Subcutaneous abdominal adipose tissue (tissue), 5 donors: ENCODE measurements around the gene DUSP14.

ENCODE experiments used
- H3K27ac ChIP-seq: one replicate; pipeline ENCODE4 v1.7.0; 2013; ENCODE audit warnings: low read depth, mild to moderate bottlenecking, inconsistent platforms, low read length, moderate library complexity
- H3K27me3 ChIP-seq, 5 donors: one replicate each; pipeline ENCODE4 v1.7.0; 2013; ENCODE audit warnings: low read length in 5 of 5, inconsistent platforms in 1 of 5; ENCODE audit not compliant: control insufficient read depth in 5 of 5, insufficient read depth in 4 of 5
- H3K36me3 ChIP-seq, 5 donors: one replicate each; pipeline ENCODE4 v1.7.0; 2013; ENCODE audit warnings: low read length in 5 of 5; ENCODE audit not compliant: control insufficient read depth in 5 of 5, insufficient read depth in 5 of 5
- H3K4me1 ChIP-seq, 5 donors: one replicate each; pipeline ENCODE4 v1.7.0; 2013; ENCODE audit warnings: low read length in 5 of 5, mild to moderate bottlenecking in 3 of 5, moderate library complexity in 1 of 5; ENCODE audit not compliant: control insufficient read depth in 5 of 5, insufficient read depth in 5 of 5
- H3K4me3 ChIP-seq, 5 donors: one replicate each; pipeline ENCODE4 v1.7.0; 2013; ENCODE audit warnings: low read length in 5 of 5, low read depth in 1 of 5
- H3K9ac ChIP-seq, 5 donors: one replicate each; pipeline ENCODE4 v1.7.0; 2013; ENCODE audit warnings: low read length in 5 of 5, mild to moderate bottlenecking in 4 of 5, moderate library complexity in 3 of 5
- H3K9me3 ChIP-seq, 5 donors: one replicate each; pipeline ENCODE4 v1.7.0; 2013; ENCODE audit warnings: low read length in 5 of 5; ENCODE audit not compliant: control insufficient read depth in 5 of 5
- donor health status: healthy.
- donor health status: healthy.
- donor health status: healthy.
- donor health status: healthy.
- donor health status: healthy.

DUSP14 gene

GRCh38 chr17:37546302-37546701 lies 56.6 kb downstream of the DUSP14 start:
- no peak overlapping the region for H3K27ac ChIP-seq
- peak overlapping the region in 1 of 5 donors; percentile 0 for H3K9ac ChIP-seq
- H3K36me3 ChIP-seq = peaks cover 10 to 18% (median 14%) of the 10 kb centered on the region in 5 donors

GRCh38 chr17:37547986-37548385 lies 58.3 kb downstream of the DUSP14 start:
- Histone ChIP-seq H3K27ac (no peak overlapping the region), H3K4me1 (peaks cover 0 to 24% (median 21%) of the 10 kb centered on the region in 5 donors), H3K36me3 (peaks cover 6 to 14% (median 8%) of the 10 kb centered on the region in 5 donors), H3K4me3 (no peak overlapping the region), H3K9ac (no peak overlapping the region), H3K27me3 (no peaks in the 10 kb centered on the region), H3K9me3 (no peaks in the 10 kb centered on the region)

More at GRCh38 chr17:37546302-37546701, 56.6 kb downstream of the DUSP14 start:
- H3K27me3 ChIP-seq = no peaks in the 10 kb centered on the region
- peaks cover 0 to 26% (median 21%) of the 10 kb centered on the region in 5 donors for H3K4me1 ChIP-seq
- no peak overlapping the region for H3K4me3 ChIP-seq
- H3K9me3 ChIP-seq = no peaks in the 10 kb centered on the region

- no peaks in the 10 kb centered on the region for H3K27me3 ChIP-seq
- H3K27ac ChIP-seq = no peak overlapping the region
- peaks cover 15 to 26% (median 18%) of the 10 kb centered on the region in 5 donors for H3K36me3 ChIP-seq
Observed at GRCh38 chr17:37551788-37552187, 62.1 kb downstream of the DUSP14 start.

GRCh38 chr17:37553401-37553966 lies 63.8 kb downstream of the DUSP14 start:
- no peaks in the 10 kb centered on the region for H3K9me3 ChIP-seq
- H3K27me3 ChIP-seq = no peaks in the 10 kb centered on the region
- no peak overlapping the region for H3K9ac ChIP-seq
- peaks cover 0 to 12% (median 0%) of the 10 kb centered on the region in 5 donors for H3K4me1 ChIP-seq
- peaks cover 24 to 37% (median 28%) of the 10 kb centered on the region in 5 donors for H3K36me3 ChIP-seq
- H3K27ac ChIP-seq = no peak overlapping the region
- no peak overlapping the region for H3K4me3 ChIP-seq

More at GRCh38 chr17:37551788-37552187, 62.1 kb downstream of the DUSP14 start:
- Histone ChIP-seq H3K9me3 (no peaks in the 10 kb centered on the region), H3K4me3 (no peak overlapping the region), H3K9ac (no peak overlapping the region), H3K4me1 (peaks cover 0 to 16% (median 11%) of the 10 kb centered on the region in 5 donors)

GRCh38 chr17:37555386-37555785 lies 65.7 kb downstream of the DUSP14 start:
- Histone ChIP-seq H3K9me3 (no peaks in the 10 kb centered on the region), H3K36me3 (peaks cover 28 to 56% (median 41%) of the 10 kb centered on the region in 5 donors), H3K4me3 (no peak overlapping the region), H3K9ac (no peak overlapping the region), H3K27ac (no peak overlapping the region), H3K27me3 (no peaks in the 10 kb centered on the region), H3K4me1 (peaks cover 0 to 8% (median 0%) of the 10 kb centered on the region in 5 donors)

- no peaks in the 10 kb centered on the region for H3K9me3 ChIP-seq
- H3K27me3 ChIP-seq = no peaks in the 10 kb centered on the region
- no peak overlapping the region for H3K9ac ChIP-seq
- H3K4me1 ChIP-seq = no peaks in the 10 kb centered on the region
- H3K4me3 ChIP-seq = no peak overlapping the region
- peaks cover 38 to 73% (median 54%) of the 10 kb centered on the region in 5 donors for H3K36me3 ChIP-seq
- H3K27ac ChIP-seq = no peak overlapping the region
Observed at GRCh38 chr17:37557482-37557881, 67.8 kb downstream of the DUSP14 start.

- no peaks in the 10 kb centered on the region for H3K27me3 ChIP-seq
- peaks cover 30 to 67% (median 51%) of the 10 kb centered on the region in 5 donors for H3K36me3 ChIP-seq
- H3K4me1 ChIP-seq = no peaks in the 10 kb centered on the region
- H3K9ac ChIP-seq = no peak overlapping the region
- H3K9me3 ChIP-seq = no peaks in the 10 kb centered on the region
- H3K27ac ChIP-seq = no peak overlapping the region
- no peak overlapping the region for H3K4me3 ChIP-seq
Observed at GRCh38 chr17:37558299-37558698, 68.6 kb downstream of the DUSP14 start.

- Histone ChIP-seq H3K27me3 (no peaks in the 10 kb centered on the region), H3K4me3 (no peak overlapping the region), H3K9ac (no peak overlapping the region), H3K27ac (no peak overlapping the region), H3K36me3 (peaks cover 39 to 74% (median 61%) of the 10 kb centered on the region in 5 donors), H3K4me1 (peaks cover 0 to 2% (median 0%) of the 10 kb centered on the region in 5 donors), H3K9me3 (no peaks in the 10 kb centered on the region)
Observed at GRCh38 chr17:37562016-37562745, 72.5 kb downstream of the DUSP14 start.
